HPDE6-E6E7 (cell line): ENCODE data around the gene STK11IP.

ENCODE experiments used
- DNase-seq: peaks from one replicate; pipeline ENCODE4 v3.0.0; 2011; ENCODE audit warnings: missing footprints; ENCODE audit errors: extremely low spot score

Gene STK11IP

DNA sequence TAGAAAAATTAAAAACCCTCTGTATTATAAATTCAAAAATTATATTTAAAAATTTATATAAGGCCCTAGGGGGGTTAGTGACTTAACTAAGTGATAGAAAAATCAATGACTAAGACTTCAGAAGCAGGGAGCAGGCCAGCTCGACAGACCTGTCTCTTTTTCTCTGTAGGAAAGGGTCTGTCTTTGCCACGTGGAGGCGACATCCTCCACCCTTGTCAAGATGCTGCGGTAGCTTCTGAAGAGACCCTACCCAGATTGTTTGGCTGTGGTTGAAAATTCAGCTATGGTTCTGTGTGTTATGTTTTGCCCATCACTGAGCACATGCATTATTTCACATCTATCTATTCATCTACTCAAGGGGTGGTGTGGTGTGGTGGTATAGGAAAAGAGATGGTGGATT is 21.6 kb downstream of the STK11IP start:
- DNase-seq: no peak

DNA sequence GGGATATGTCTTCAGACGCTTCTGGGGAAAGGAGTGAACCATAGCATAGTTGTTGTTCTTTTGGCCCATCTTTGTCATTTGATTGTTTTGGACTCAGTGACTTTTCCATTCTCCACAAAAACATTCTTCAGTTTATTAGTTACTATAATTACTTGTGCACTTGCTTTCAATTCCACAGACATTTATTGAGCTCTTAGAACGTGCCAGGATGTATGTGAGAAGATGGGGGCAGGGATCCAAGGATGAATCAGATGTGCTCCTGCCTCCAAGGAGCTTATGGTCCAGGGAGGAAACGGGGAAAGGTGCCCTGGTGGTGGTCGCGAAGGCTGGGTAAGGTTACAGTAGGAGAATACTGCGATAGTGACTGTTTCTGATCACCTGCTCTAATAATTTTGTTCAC is 22.9 kb downstream of the STK11IP start:
- DNase-seq: no peak

DNA sequence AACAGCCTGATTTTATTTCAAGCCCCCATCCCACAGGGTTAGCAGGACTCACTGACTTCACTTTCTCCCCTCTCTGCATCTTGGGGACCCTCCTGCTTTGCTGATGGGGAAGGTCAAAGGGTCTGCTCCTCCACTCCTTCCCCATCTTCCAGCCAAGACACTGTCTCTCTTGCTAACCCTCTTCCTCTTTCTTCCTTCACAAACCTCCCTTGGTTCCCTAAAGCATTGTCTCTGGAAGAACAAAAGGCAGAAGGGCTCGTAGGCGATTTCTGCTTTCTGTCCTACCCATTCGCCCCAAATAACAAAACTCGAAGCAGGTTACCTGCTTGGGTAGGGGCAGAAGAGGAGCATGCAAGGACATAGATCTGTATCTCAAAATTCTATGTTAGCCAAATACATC is 24.3 kb downstream of the STK11IP start:
- DNase-seq: no peak

DNA sequence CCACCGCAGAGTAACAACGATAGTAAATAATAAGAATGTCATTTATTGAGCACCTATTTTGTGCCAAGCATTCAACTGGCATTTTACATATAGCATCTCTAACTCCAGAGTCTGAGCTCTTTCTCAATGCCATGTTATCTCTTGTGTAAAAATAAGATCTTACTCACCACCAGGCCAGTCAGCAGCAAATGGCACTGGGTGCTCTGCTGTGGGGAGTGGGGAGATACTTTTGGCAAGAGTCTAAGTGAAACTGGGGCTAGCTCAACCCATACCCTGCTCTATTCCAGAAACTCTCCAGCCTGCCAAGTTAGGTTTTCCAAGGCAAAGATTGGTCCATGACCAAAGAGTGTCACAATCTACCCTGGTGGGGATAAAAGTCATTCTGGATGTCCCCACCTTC is 24.8 kb downstream of the STK11IP start:
- no peak for DNase-seq

DNA sequence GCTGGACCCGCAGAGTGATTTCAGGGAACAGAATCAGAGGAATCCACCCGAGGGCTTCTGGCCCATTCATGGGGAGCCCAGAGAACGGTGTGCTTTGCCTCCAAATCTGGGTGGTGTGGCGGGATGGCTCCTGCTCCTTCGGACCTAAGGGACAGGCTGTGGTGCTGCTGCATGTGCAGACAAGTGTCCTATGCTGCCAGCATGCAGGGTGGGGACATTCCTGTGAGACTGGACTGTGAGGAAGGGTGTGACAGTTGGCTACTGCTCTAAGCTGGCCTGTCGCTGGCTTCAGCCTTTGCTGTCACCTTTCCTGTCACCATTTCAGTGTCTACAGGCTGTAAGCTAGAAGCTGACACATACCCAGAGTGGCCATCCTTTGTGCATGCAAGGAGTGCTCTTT is 26.9 kb downstream of the STK11IP start:
- no peak for DNase-seq

DNA sequence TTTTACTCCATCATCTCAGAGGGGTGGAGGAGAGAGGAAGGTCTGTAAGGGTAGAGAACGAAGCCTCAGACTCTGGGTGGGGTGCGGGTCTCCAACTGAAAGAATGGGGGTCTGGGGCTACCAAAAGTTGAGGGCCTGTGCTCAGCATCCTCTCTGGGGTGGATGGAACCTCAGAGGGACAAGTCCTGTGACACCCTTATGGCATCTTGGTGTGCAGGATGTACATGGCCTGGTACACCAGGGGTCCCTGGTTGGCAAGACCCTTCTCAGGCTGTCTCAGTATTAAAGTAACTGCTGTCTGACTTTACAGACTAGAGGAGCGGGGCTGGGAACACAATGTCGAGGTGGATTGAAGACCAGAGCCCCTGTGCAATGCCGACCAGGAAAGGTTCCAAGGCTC is 27.5 kb downstream of the STK11IP start:
- DNase-seq: no peak

DNA sequence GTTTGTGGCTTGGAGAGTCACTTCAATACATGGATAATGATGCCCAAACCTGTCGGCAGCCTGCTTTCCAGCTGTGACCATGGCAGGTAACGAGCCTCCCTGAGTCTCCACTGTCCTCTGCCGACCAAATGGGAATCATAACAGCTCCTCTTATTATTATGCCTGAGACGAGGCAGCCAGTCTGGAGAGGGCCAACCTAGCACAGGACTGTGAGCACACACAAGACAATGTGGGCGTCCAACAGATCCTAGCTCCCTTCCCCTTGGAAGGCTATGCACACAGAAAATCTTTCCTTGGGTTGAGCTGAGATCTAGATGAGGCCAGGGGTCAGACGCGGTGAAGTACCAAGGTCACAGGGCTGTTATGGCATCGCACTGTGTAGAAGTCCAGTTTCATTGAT is 28.9 kb downstream of the STK11IP start:
- no peak for DNase-seq

DNA sequence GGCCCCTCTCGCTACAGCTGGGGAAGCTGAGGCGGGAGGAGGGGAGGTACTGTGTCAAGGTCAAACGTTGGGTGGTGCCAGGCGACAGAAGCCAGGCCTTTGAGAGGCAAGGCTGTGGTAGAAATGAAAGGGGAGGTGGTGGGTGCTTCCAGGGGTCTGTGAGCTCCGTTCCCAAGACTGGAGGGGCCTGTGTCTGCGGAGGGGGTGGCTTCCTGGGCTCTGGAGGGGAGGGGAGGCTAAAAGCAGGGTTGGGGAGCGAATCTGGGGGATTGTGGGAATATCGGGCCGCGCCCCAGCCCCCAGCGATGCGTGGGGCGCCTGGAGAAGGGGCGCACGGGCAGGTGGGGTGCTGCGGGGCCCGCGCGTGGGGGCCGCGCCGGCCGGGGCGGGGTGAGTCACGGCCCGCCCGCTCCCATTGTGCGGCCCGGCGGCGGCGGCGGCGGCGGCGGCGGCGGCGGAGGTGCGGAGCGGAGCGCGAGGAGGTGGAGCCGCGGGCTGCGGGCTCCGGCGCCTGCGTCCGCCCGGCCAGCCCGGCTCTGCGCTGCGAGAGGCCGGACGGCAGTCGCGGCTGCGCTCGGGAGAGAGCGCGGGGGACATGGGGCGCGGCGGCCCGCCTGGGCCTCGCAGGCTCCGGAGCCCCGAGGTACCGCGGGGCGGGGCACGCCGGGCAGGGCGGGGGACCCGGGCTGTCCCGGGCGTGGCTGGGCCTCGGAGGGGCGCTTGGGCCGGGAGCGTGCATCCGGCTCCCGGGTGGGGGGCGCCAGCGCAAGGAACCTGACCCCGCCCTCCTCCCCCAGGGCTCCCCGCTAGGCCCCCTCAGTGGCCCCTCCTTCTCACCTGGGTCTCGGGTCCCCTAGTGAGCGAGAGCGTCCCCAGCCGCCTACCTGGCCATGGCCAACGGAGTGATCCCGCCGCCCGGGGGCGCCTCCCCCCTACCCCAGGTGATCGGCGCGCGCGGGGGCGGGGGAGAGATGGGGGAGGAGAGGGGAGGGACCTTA is 29.7 kb downstream of the STK11IP start, which contains the start of gene SLC4A3:
SLC4A3 (plus strand) TSS at position 528 of the 998 bp plus-strand sequence; CDS start at position 891, 363 bp downstream.
- peak; percentile 55 for DNase-seq

DNA sequence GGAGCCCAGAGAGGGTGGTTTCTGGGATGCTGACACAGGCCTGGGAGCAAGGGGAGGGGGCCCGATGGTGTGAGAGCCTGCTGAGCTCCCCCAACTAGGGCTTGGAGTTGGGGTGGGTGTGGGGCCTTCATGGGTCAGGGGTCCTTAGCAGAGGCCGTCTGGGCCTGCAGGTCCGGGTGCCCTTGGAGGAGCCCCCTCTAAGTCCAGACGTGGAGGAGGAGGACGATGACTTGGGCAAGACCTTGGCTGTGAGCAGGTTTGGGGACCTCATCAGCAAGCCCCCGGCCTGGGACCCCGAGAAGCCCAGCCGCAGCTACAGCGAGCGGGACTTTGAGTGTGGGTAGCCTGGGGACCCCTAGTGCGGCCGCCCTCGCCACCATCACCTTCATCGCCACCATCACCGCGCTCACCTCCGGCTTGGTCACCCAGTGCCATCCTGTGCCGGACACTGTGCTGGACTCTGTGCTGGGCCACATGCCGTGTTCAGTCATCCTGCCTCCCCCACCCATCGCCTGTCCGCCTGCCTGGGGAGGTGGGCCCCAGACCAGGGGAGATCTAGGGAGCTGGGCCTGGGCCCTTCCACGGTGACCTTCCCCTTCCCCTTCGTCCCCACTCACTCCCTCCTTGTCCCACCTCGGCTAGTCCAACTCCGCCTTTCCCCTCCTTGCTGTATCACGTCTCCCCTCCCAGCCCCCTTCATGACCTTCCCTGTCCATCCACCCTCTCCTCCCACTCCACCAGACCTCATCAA is 30.8 kb downstream of the STK11IP start:
- no peak for DNase-seq

DNA sequence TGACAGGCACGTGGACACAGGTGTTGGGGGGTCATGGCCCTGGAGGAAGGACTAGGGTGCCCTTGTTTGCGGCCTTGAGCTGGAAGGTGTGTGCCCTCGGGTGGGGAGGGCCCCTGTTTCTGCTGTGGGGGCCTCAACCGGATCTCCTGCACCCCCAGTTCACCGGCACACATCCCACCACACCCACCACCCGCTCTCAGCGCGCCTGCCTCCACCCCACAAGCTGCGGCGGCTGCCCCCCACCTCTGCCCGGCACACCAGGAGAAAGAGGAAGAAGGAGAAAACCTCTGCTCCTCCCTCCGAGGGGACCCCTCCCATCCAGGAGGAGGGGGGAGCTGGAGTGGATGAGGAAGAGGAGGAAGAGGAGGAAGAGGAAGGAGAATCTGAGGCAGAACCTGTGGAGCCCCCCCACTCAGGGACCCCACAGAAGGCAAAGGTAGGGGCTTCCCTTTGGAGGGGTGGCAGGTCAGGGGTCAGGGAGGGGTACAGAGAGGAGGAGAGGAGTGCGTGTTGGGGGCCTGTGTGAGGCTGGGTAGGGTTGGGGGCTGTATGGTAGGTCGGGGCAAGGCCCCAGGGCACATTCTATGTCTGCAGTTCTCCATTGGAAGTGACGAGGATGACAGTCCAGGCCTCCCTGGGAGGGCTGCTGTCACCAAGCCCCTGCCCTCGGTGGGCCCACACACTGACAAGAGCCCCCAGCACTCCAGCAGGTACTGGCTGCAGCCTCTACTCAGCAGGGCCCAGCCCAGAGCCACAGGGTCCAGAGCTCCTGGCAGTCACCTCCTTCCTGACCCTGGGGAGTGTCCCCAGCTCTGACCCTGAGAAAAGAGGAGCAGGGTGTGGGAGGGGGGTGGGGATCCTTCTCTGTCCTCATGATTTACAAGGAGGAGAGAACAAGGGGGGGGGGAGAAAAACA is 31.6 kb downstream of the STK11IP start:
- no peak for DNase-seq

DNA sequence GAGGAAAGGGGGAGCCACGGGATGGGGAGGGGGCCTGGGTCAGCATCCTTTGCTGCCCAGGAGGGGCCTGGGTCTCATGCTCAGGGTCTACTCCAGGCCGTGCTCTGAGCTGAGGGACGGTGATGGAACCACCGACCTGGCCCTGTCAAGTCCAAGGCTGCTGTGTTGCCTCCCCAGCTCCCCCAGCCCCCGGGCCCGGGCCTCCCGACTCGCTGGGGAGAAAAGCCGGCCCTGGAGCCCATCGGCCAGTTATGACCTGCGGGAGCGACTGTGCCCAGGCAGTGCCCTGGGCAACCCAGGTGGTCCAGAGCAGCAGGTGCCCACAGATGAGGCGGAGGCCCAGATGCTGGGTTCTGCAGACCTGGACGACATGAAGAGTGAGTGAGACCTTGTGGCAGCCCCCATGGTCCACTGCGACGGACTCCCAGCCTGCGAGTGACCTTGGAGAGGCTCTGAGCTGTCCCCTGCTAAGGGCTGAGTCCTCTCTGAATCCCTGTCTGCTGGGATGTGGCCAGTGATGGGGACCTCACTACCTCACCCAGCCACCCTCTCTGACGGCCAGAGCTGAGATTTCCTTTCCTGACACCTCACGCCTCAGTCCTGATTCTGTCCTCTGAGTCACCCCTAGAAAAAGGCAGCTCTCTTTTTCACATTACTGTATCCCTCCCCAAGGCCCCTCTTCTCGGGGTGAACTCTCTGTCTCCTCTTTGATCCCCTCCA is 32.5 kb downstream of the STK11IP start:
- no peak for DNase-seq

DNA sequence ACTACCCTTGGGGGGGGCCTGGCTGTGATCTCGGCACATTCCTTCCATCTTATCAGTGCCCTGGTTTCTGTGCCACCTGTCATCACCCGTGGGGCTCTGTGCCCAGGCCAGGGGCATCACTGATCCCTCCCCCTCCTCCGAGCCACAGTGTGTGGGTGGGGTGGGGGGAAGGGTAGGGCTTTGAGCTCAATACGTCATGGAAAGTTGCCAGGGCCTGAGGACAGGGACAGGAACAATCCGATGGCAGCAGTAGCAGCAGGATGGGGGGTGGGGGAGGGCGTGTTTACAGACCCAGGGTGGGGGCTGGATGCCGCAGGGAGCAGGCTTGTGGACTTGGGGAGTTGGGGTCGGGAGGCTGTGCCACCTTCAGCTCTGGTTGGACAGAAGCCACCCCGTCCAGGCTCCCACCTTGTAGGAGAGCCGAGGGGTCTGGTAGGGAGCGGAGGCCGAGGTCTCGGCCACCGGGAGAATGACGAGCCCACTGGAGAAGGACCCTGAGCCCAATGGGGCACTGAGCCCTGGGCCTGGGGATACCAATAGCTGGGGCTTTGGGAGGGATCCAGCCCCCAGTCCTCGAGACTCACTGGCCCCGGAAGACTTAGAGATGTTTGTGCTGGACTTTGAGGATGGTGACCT is 33.2 kb downstream of the STK11IP start:
- no peak for DNase-seq

DNA sequence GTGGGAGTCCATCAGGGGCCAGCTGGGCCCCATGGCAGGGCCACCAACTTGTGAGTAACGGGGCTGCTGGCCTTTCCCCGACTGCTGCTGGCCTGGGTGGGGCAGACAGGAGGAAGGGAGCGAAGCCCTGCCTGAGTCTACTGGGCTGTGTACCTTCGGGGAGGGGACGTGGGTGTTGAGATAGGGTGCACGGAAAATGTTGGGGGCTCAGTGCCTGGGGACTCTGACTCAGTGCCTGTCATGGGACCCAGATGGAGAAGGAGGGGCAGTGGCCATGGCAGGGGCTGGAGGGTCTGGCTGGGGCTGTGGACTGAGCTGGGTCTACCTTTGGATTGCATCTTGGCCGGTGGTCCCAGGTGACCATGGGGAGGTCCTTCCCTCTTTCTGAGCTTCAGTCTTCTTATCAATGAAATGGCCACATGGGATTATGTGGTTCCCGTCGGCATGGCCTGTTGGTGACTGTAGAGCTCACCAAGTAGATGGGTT is 33.8 kb downstream of the STK11IP start:
- DNase-seq: no peak

DNA sequence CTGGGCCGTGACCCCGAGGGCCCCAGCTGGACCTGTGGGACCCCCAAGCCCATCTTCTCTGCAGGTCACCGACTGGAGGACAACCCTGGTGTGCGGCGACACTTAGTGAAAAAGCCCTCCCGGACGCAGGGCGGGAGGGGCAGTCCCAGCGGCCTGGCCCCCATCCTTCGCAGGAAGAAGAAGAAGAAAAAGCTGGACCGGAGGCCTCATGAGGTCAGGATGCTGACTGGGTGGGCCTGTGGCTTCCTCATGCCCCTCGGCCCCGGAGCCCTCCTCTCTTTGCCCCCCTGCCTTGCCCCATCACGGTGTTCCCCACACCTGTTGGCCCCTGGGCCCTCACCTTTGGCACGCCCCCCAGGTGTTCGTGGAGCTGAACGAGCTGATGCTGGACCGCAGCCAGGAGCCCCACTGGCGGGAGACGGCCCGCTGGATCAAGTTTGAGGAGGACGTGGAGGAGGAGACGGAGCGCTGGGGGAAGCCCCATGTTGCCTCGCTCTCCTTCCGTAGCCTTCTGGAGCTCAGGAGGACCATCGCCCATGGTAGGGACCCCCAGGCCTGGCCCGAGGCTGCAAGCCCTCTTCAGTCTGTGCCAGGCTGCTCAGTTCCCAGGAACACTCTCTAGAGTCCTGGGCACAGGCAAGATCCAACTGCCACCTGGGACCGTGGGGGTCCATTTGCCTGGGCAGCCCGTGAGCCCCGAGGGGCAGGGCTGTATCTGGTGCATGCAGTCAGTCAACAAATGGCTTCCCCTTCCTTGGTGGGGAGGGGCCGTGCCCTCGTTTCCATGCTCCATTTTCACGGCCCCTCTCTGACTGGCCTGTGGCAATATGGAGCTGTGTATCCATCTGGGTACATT is 34.5 kb downstream of the STK11IP start:
- DNase-seq: no peak

DNA sequence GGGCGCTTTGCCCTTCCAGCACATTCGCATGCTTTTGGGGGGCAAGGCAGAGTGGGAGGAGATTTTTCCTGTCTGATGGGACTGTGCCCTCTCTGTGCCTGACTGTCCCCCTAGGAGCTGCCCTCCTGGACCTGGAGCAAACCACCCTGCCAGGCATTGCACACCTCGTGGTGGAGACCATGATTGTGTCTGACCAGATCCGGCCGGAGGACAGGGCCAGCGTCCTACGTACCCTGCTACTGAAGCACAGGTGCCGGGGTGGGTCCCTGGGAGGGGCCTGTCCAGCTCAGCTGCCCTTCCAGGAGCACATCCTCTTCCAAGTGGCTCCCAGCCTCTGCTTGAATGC is 35.1 kb downstream of the STK11IP start:
- no peak for DNase-seq

DNA sequence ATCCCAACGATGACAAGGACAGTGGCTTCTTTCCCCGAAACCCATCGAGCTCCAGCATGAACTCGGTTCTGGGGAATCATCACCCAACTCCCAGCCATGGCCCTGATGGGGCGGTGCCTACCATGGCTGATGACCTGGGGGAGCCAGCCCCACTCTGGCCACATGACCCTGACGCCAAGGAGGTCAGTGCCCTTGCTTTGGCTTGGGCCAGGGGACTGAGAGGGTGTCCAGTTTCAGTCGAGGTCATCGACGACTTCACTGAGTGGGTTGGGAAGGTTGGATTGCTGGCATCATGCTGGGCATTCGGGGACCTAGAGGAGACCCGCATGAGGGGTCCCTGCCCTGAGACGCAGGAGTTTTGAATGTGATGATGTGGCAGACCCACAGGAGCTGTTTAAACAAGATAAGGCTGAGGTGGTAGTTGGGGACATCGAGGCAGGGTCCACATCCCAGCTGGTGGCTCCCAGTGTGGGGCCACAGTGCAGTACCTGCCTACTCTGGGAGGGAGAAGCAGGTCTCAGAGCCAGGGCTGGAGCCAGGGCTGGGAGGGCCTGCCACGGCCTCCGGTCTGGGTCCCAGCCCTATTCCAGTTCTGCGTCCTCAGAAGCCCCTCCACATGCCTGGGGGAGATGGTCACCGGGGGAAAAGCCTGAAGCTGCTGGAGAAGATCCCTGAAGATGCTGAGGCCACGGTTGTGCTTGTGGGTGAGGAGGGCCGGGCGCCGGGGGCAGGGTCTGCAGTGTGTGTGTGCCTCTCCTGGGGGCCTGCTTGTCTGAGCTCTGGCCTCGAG is 35.8 kb downstream of the STK11IP start:
- no peak for DNase-seq

DNA sequence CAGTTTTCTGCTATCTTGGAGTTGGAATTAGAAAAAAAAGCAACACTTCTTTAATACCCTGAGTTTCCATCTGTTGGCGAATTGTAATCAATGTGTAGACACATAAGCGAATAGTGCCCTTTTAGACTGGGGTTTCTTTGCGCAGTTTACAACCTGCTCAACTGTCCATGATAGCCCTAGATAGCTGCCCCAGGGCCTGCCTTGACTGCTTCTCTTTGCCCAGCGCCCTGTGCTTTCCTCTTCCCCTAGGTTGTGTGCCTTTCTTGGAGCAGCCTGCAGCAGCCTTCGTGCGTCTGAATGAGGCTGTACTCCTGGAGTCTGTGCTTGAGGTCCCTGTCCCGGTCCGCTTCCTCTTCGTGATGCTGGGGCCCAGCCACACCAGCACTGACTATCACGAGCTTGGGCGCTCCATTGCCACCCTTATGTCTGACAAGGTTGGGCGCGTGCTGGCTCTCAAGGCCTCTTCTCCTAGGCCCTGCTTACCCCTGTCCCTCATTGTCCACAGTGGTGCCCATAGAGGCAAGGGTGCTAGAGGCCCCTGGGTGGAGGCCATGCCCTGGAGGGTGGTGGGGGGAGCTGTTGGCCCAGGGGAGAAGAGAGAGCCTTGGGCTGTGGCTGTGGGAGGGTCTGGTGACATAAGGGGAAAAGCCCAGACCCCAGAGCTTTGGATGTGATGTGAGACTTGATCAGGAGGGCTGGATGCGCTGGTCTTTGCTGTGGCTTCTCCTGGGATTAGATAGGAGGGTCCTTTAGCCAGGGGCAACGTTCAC is 36.7 kb downstream of the STK11IP start:
- DNase-seq: no peak
